DMS 273 (cell line): ENCODE data around the gene EPHA8.

Experiments used
- DNase-seq: peaks from one replicate; lab custom pipeline; 2025; ENCODE audit not compliant: unreplicated experiment; lab: John Stamatoyannopoulos, UW

The EPHA8 gene

GRCh38 chr1:22588899-22589422 is 25.7 kb downstream of the EPHA8 start:
- no peak for DNase-seq

- DNase-seq = no peak
Measured at GRCh38 chr1:22591576-22591975, 28.3 kb downstream of the EPHA8 start.

- DNase-seq = no peak
Measured at GRCh38 chr1:22592051-22592450, 28.8 kb downstream of the EPHA8 start.

DNA sequence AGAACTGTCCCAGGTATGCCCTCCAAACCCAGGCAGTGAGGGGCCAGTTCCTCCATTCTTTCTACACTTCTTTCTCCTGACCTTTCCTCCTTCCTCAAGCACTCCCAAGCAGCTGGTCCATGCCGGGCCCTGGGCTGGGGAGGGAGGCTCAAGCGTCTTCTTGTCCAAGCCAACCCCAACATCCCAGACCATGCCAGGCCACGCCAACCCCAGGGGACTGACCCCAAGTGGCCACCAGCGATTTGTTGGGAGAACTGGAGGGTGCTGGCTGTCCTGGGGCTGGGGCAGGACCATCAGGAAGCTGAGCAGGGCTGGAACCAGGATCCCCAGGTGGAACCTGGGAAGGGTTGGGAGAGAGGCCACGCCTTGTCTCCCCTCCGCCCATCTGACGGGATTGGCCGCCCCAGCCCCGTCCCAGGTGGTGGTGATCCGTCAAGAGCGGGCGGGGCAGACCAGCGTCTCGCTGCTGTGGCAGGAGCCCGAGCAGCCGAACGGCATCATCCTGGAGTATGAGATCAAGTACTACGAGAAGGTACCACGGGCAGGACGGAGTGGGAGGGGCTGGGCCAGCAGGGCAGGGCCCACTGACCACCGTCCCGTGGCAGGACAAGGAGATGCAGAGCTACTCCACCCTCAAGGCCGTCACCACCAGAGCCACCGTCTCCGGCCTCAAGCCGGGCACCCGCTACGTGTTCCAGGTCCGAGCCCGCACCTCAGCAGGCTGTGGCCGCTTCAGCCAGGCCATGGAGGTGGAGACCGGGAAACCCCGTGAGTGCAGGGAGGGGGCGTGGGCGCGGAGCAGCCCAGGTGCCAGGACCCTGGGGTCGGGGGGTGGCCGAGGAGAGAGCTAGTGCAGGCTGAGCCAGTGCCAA is 29.9 kb downstream of the EPHA8 start:
- DNase-seq = no peak

DNA sequence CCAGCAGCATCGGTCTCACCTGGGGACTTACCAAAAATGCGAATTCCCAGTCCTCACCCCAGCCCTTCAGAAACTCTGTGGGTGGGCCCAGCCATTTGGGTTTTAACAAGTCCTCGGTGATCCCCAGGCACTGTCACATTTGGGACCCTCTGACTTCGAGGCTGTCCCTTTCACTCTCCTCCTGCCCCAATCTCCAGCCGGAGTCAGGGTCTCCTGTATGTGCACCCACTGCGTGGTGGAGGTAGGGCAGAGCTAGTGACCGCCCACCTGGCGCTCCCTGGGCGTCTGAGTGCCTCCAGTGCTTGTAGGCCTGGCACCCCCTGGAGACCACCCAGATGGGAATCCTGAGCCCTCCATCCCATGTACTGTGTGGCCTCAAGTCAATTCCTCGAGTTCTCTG is 31.1 kb downstream of the EPHA8 start:
- no peak for DNase-seq

GRCh38 chr1:22595108-22595507 is 31.8 kb downstream of the EPHA8 start:
- DNase-seq = no peak

DNA sequence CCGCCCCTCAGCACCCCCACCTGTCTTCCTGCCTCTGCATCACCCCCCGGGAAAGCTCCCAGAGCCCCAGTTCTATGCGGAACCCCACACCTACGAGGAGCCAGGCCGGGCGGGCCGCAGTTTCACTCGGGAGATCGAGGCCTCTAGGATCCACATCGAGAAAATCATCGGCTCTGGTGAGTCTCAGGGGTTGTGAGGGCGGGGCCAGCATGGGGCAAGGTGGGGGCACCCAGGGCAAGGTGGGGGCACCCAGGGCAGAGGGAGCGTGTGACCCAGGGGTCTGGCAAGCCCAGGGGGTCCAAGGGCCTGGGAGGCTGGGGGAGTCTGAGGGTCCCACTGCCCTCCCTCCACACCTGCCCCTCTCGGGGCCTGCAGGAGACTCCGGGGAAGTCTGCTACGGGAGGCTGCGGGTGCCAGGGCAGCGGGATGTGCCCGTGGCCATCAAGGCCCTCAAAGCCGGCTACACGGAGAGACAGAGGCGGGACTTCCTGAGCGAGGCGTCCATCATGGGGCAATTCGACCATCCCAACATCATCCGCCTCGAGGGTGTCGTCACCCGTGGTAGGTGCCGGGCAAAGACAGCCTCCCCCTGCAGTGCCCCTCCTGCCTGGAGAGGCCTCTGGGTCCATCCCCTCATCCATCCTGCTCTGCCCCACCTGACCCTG is 34.1 kb downstream of the EPHA8 start:
- no peak for DNase-seq

- no peak for DNase-seq
Measured at GRCh38 chr1:22597996-22598395, 34.7 kb downstream of the EPHA8 start.

DNA sequence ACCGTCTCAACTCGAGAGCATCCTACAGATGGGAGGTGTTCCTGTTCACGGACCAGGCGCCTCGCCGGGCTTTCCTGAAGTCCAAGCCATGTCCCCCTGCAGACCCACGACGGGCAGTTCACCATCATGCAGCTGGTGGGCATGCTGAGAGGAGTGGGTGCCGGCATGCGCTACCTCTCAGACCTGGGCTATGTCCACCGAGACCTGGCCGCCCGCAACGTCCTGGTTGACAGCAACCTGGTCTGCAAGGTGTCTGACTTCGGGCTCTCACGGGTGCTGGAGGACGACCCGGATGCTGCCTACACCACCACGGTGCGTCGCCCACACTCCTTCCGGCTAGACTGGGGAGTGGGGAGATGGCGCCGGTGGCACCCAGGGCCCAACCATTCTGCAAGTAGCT is 35.4 kb downstream of the EPHA8 start:
- no peak for DNase-seq

DNA sequence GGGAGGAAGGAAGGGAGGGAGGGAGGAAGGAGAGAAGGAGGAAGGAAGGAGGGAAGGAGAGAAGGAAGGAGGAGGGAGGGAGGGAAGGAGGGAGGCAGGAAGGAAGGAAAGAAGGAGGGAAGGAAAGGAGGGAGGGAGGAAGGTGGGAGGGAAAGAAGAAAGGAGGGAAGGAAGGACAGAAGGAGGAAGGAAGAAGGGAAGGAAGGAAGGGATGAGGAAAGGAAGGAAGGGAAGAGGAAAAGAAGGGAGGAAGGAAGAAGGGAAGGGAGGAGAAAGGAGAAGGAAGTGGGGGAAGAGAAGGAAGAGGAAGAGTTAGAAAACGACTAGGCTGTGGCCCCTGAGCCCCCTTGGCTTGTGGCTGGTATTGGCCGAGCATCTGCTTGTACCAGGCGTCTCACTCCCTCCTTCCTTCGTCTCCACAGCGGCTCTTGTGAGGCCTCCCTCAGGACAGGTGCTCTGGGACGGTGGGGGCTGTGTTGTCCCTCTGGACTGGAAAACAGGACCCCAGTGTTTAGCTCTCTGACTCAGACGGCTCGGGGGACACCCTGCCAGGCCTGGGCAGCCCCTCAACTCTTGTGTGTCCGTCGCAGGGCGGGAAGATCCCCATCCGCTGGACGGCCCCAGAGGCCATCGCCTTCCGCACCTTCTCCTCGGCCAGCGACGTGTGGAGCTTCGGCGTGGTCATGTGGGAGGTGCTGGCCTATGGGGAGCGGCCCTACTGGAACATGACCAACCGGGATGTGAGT is 37.0 kb downstream of the EPHA8 start:
- peak; percentile 25 for DNase-seq

DNA sequence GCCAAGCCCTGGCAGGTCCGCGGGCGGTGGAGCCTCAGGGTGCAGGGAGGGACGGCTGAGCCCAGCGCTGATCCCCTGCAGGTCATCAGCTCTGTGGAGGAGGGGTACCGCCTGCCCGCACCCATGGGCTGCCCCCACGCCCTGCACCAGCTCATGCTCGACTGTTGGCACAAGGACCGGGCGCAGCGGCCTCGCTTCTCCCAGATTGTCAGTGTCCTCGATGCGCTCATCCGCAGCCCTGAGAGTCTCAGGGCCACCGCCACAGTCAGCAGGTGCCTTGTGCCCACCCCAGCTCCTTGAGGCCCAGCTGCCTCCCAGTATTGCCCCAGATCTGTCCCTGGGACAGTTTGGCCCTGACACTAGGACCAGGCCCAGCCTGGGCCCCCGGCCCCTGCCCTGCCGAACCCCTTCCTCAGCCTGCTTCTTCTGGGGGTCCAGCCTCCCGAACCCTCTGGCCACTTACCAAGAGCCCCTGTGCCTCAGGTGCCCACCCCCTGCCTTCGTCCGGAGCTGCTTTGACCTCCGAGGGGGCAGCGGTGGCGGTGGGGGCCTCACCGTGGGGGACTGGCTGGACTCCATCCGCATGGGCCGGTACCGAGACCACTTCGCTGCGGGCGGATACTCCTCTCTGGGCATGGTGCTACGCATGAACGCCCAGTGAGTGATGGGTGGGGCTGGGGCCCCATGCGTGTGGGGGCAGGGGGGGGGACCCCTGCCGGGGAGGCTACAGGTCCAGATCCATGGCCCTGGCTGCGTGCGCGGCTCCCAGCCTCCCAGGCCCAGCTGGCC is 37.7 kb downstream of the EPHA8 start:
- DNase-seq = no peak

DNA sequence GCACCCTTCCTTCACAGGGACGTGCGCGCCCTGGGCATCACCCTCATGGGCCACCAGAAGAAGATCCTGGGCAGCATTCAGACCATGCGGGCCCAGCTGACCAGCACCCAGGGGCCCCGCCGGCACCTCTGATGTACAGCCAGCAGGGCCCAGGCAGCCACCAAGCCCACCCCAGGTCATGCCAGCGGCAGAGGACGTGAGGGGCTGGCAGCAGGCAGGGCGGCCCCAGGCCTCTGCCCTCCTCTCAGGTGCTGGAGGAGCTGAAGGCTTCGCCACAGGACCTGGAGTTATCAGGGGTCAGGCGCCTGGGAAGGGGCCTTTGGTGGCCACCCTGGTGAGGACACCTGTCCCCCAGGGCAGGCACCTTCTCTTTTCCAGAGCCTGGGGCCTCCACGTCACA is 38.3 kb downstream of the EPHA8 start:
- no peak for DNase-seq

GRCh38 chr1:22602060-22602740 is 38.9 kb downstream of the EPHA8 start:
- DNase-seq = no peak

- no peak for DNase-seq
Measured at GRCh38 chr1:22606161-22606560, 42.9 kb downstream of the EPHA8 start.

- no peak for DNase-seq
Measured at GRCh38 chr1:22607154-22607553, 43.9 kb downstream of the EPHA8 start.

- no peak for DNase-seq
Measured at GRCh38 chr1:22608361-22608760, 45.1 kb downstream of the EPHA8 start.

- no peak for DNase-seq
Measured at GRCh38 chr1:22609291-22609690, 46.0 kb downstream of the EPHA8 start.

DNA sequence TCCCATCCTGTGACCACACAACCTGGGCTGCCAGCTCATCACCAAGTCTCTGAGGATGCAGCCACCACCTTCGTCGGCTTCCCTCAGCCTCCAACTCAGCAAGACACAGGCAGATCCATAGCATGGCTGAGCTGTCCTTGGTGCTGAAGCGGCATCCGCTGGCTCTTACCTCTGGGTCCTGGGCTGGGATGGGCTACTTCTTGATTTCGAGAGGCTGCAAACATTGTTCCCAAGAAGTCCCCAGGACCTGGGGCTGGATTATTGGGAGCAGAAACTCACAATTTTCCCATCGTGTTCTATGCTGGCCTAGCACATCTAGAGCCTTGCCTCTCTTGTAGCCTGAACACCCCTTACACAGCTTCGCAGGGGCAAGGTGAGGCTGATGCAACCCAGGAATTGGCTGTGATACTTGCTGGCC is 48.2 kb downstream of the EPHA8 start:
- peak; percentile 74 for DNase-seq

DNA sequence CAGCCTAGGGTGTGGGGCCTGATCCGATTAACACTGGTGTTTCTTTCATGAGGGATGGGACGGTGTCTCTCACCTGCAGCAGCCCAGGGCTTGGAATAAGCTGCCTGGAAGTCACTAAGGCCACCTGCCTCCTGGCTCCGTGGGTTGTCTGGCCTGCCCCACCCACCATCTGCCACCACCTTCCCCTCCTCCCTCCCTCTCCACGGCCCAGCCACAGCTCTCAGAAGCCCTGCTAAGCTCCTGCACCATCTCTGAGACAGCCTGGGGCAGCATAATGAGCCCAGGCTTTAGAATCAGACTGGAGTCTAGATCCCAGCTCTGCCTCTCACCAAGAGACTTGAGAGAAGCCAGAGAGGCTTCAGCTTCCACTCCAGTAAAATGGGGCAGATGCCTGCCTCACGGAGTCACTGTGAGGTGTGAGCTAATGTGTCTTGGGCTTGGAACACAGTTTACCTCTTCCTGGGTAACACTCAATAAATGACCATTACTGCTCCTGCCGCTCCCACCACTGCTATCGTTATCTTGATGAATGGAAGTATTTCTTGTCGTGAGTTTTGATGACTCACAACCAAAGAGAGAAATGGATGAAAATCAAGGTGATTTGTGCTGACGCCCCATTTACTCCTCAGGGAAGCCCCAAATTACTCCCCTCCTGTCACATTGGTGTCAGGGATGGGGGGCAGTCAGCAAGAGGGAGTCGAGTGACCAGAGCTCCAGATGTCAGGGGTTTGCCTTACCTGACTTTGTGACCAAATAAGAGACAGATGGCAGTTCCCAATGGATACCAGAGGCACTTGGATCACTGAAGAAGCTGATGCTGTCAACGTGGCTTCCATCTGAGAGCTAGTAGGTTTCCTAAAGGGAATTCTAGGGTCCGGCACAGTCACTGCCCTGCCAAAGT is 49.6 kb downstream of the EPHA8 start:
- peak; percentile 84 for DNase-seq
